Parathyroid adenoma (tissue), 2 donors: Measurements from ENCODE around the gene COL18A1.

ENCODE experiments used
- H2AFZ ChIP-seq: fragments of 300-600 bp; sonication (generic); one replicate; pipeline ENCODE4 v1.7.0; 2017; ENCODE audit warnings: antibody characterized with exemption, mild to moderate bottlenecking
- H3K27ac ChIP-seq: fragments of 300-600 bp; sonication (generic); one replicate; pipeline ENCODE4 v1.7.0; 2017
- H3K27me3 ChIP-seq: fragments of 300-600 bp; sonication (generic); one replicate; pipeline ENCODE4 v1.7.0; 2017; ENCODE audit warnings: low read length; ENCODE audit not compliant: control insufficient read depth, insufficient read depth
- H3K36me3 ChIP-seq: fragments of 300-600 bp; sonication (generic); one replicate; pipeline ENCODE4 v1.7.0; 2017; ENCODE audit warnings: low read length; ENCODE audit not compliant: control insufficient read depth, insufficient read depth
- H3K4me1 ChIP-seq: fragments of 300-600 bp; sonication (generic); one replicate; pipeline ENCODE4 v1.7.0; 2017; ENCODE audit warnings: control low read depth
- H3K4me2 ChIP-seq: fragments of 300-600 bp; sonication (generic); one replicate; pipeline ENCODE4 v1.7.0; 2017; ENCODE audit warnings: low read length
- H3K4me3 ChIP-seq: fragments of 300-600 bp; sonication (generic); one replicate; pipeline ENCODE4 v1.7.0; 2017; ENCODE audit warnings: low read depth, low read length
- H3K79me2 ChIP-seq: fragments of 300-600 bp; sonication (generic); one replicate; pipeline ENCODE4 v1.7.0; 2017; ENCODE audit warnings: control low read depth
- H3K9ac ChIP-seq: fragments of 300-600 bp; sonication (generic); one replicate; pipeline ENCODE4 v1.7.0; 2017; ENCODE audit warnings: mild to moderate bottlenecking
- H3K9me3 ChIP-seq: fragments of 300-600 bp; sonication (generic); one replicate; pipeline ENCODE4 v1.7.0; 2017; ENCODE audit warnings: low read length; ENCODE audit not compliant: control insufficient read depth
- CTCF ChIP-seq: fragments of 300-600 bp; sonication (generic); IDR thresholded peaks from one replicate; pipeline ENCODE4 v1.7.0; 2017; ENCODE audit warnings: antibody characterized with exemption, mild to moderate bottlenecking
- donor health status: primary hyperparathyroidism.

Gene COL18A1

GRCh38 chr21:45393833-45394638 is 10.9 kb upstream of the COL18A1 start:
- Histone ChIP-seq H3K9me3 (no peaks in the 10 kb centered on the region), H3K4me1 (no peaks in the 10 kb centered on the region), H3K79me2 (no peaks in the 10 kb centered on the region), H3K27me3 (no peaks in the 10 kb centered on the region), H3K27ac (no peak overlapping the region), H3K9ac (no peak overlapping the region), H2AFZ (no peak overlapping the region), H3K4me3 (no peak overlapping the region), H3K4me2 (no peak overlapping the region), H3K36me3 (no peaks in the 10 kb centered on the region)
- TF ChIP-seq CTCF, result no peak

- no peak for TF ChIP-seq CTCF
- H3K9ac ChIP-seq, result no peak overlapping the region
Measured at GRCh38 chr21:45396620-45396995, 8.4 kb upstream of the COL18A1 start.

GRCh38 chr21:45397381-45397780 is 7.6 kb upstream of the COL18A1 start:
- Histone ChIP-seq H3K4me3 (no peak overlapping the region), H3K79me2 (no peaks in the 10 kb centered on the region), H3K27me3 (no peaks in the 10 kb centered on the region), H3K27ac (no peak overlapping the region), H2AFZ (no peak overlapping the region), H3K9me3 (no peaks in the 10 kb centered on the region), H3K36me3 (no peaks in the 10 kb centered on the region), H3K4me1 (no peaks in the 10 kb centered on the region), H3K4me2 (no peak overlapping the region), H3K9ac (no peak overlapping the region)
- no peak for TF ChIP-seq CTCF

More at GRCh38 chr21:45396620-45396995, 8.4 kb upstream of the COL18A1 start:
- H3K79me2 ChIP-seq, result no peaks in the 10 kb centered on the region
- H3K4me2 ChIP-seq, result no peak overlapping the region
- no peak overlapping the region for H2AFZ ChIP-seq
- H3K36me3 ChIP-seq, result no peaks in the 10 kb centered on the region
- no peaks in the 10 kb centered on the region for H3K4me1 ChIP-seq
- H3K27ac ChIP-seq, result no peak overlapping the region
- H3K27me3 ChIP-seq, result no peaks in the 10 kb centered on the region
- H3K9me3 ChIP-seq, result no peaks in the 10 kb centered on the region
- no peak overlapping the region for H3K4me3 ChIP-seq

GRCh38 chr21:45401054-45401518 is 3.9 kb upstream of the COL18A1 start:
- H3K4me1 ChIP-seq, result no peaks in the 10 kb centered on the region
- no peaks in the 10 kb centered on the region for H3K36me3 ChIP-seq
- no peak overlapping the region for H3K4me3 ChIP-seq
- H2AFZ ChIP-seq, result no peak overlapping the region
- no peak for TF ChIP-seq CTCF
- no peaks in the 10 kb centered on the region for H3K27me3 ChIP-seq
- no peaks in the 10 kb centered on the region for H3K79me2 ChIP-seq
- H3K27ac ChIP-seq, result no peak overlapping the region
- no peak overlapping the region for H3K9ac ChIP-seq
- no peaks in the 10 kb centered on the region for H3K9me3 ChIP-seq
- H3K4me2 ChIP-seq, result no peak overlapping the region
